Measurements from ENCODE around the gene MDN1.

DNA sequence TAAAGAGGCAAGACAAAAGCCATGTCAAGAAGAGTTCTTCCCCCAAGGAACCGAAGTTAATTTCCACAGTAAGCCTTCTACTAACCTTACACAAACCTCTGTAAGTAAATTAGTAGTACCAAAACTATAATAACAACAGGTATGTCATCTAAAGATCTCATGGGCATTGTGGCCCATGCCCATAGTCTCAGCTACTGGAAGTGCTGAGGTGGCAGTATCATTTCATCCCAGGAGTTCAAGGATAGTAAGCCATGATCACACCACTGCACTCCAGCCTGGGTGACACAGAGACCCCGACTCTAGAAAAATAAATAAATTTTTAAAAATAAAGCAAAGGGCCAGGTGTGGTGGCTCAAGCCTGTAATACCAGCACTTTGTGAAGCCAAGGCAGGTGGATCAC lies 29.2 kb downstream of the MDN1 start:
- TF ChIP-seq, protein P1, sequence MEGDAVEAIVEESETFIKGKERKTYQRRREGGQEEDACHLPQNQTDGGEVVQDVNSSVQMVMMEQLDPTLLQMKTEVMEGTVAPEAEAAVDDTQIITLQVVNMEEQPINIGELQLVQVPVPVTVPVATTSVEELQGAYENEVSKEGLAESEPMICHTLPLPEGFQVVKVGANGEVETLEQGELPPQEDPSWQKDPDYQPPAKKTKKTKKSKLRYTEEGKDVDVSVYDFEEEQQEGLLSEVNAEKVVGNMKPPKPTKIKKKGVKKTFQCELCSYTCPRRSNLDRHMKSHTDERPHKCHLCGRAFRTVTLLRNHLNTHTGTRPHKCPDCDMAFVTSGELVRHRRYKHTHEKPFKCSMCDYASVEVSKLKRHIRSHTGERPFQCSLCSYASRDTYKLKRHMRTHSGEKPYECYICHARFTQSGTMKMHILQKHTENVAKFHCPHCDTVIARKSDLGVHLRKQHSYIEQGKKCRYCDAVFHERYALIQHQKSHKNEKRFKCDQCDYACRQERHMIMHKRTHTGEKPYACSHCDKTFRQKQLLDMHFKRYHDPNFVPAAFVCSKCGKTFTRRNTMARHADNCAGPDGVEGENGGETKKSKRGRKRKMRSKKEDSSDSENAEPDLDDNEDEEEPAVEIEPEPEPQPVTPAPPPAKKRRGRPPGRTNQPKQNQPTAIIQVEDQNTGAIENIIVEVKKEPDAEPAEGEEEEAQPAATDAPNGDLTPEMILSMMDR (IDR thresholded peaks at IDR 0.05) = no peak
- TF ChIP-seq POLR2AphosphoS5 (IDR thresholded peaks at IDR 0.05) = no peak

Data from stomach (tissue), 4 donors.